Esophagus muscularis mucosa (tissue), 4 donors: ENCODE data around the gene LARP4B. TPM values are rescaled to one million over a fixed set of nuclear protein-coding genes. Genes with fewer than 3 reads are reported as not detected.

Source experiments
- DNase-seq: peaks from one replicate; pipeline ENCODE4 v3.0.0-alpha.2; 2017; ENCODE audit errors: extremely low spot score
- H3K27ac ChIP-seq, 4 donors: fragments of 200-600 bp; sonication (generic); replicated peaks in 1 of 4; 1 replicate in 3 of 4; 2 replicates in 1 of 4; pipeline ENCODE4 v1.5.1; 2016 to 2019; ENCODE audit warnings: mild to moderate bottlenecking in 1 of 4
- H3K27me3 ChIP-seq, 4 donors: fragments of 200-600 bp; sonication (generic); one replicate each; pipeline versions ENCODE4 v1.5.1 to v1.6.0; 2016 to 2019
- H3K36me3 ChIP-seq, 4 donors: fragments of 200-600 bp; sonication (generic); one replicate each; pipeline ENCODE4 v1.5.1; 2016 to 2019
- H3K4me1 ChIP-seq, 4 donors: fragments of 200-600 bp; sonication (generic); one replicate each; pipeline ENCODE4 v1.5.1; 2016 to 2019
- H3K4me3 ChIP-seq, 4 donors: fragments of 200-600 bp; sonication (generic); 1 replicate in 2 of 4; 2 replicates in 2 of 4; pipeline ENCODE4 v1.5.1; 2016 to 2019; ENCODE audit warnings: mild to moderate bottlenecking in 4 of 4, moderate library complexity in 1 of 4
- H3K9me3 ChIP-seq, 4 donors: fragments of 200-600 bp; sonication (generic); 1 replicate in 3 of 4; 2 replicates in 1 of 4; pipeline ENCODE4 v1.5.1; 2016 to 2019
- EP300 ChIP-seq: sonication (generic); formaldehyde crosslinking; IDR thresholded peaks from one replicate; pipeline ENCODE4 v1.6.1; 2017; ENCODE audit warnings: antibody characterized with exemption
- POLR2A ChIP-seq: fragments of 450-650 bp; IDR thresholded peaks from one replicate; pipeline ENCODE4 v1.6.1; 2017; ENCODE audit warnings: antibody characterized with exemption, moderate library complexity, mild to moderate bottlenecking, low read depth
- POLR2AphosphoS5 ChIP-seq, 2 donors: sonication (generic); formaldehyde crosslinking; IDR thresholded peaks; one replicate each; pipeline ENCODE4 v1.6.1; 2017; ENCODE audit warnings: antibody characterized with exemption in 2 of 2
- WGBS: methylation state at CpG from one replicate; pipeline ENCODE4 v1.1.5; 2018; 5-methylcytosine and 5-hydroxymethylcytosine counted together
- intact Hi-C: fragments of 100-400 bp; cut with DNase I; formaldehyde crosslinking; loops from one replicate; pipeline ENCODE4 v1.15.1; 2023
- total RNA-seq, 4 donors: library from RNA; depleted of rRNA; stranded (reverse); fragments of >200 nt; gene quantifications; one replicate each; pipeline versions ENCODE4 v1.1.0 to v1.2.1, GENCODE V29; 2016
- TF ChIP-seq, protein P1 (sequence below), 3 experiments: fragments of 200-600 bp in 2 of 3; fragments of 450-650 bp in 1 of 3; sonication (generic) in 2 of 3; IDR thresholded peaks; one replicate each; pipeline ENCODE4 v1.5.1; 2017 to 2019; ENCODE audit warnings: antibody characterized with exemption in 3 of 3, mild to moderate bottlenecking in 2 of 3, moderate library complexity in 1 of 3

The LARP4B gene
- total RNA-seq, 4 donors from 2014 or later: 35.6 to 43.1 (median 38.2) TPM

DNA sequence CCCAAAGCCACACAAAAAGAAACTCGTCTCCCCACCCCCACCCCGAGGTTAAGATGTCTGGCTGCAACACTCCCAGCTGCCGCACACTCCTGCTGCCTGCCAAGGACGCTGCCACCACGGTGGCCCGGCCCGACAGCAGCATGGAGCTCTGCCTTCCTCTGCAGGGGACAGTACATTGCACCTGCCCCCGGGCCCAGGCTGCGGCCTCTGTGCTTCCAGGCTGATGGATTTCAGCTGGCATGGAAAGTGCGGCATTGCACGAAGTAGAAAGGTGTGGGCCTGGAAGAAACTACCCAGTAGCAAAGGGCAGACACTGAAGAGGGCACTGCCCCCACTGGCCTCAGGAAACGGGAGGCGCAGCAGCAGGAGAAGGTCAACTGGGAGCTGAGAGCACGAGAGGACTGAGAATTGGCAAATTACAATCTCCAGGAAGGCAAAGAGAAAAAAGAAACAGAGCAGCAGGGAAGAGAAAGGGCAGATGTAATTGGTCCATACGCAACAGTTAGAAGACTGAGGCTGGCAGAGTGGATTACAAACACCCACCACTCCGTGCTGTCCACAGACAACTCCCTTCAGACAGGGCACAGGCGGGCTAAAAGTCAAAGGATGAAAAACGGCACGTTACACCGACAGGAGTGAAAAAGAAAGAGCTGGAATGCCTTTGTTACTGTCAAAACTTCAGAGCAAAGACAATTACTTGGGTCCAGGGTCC is 124.9 kb downstream of the LARP4B start:
- WGBS: 76% methylated on average over 14 of the region's 20 CpGs
- Histone ChIP-seq H3K4me3 (no peak overlapping the region), H3K27me3 (no peaks in the 10 kb centered on the region), H3K27ac (no peak overlapping the region), H3K9me3 (no peaks in the 10 kb centered on the region), H3K36me3 (peaks cover 18 to 61% (median 41%) of the 10 kb centered on the region in 4 donors), H3K4me1 (peaks cover 0 to 13% (median 9%) of the 10 kb centered on the region in 4 donors)
- intact Hi-C loops: no loop called here
- TF ChIP-seq EP300 (no peak), POLR2AphosphoS5 (IDR thresholded peaks at IDR 0.05) (no peak)
- DNase-seq: no peak

DNA sequence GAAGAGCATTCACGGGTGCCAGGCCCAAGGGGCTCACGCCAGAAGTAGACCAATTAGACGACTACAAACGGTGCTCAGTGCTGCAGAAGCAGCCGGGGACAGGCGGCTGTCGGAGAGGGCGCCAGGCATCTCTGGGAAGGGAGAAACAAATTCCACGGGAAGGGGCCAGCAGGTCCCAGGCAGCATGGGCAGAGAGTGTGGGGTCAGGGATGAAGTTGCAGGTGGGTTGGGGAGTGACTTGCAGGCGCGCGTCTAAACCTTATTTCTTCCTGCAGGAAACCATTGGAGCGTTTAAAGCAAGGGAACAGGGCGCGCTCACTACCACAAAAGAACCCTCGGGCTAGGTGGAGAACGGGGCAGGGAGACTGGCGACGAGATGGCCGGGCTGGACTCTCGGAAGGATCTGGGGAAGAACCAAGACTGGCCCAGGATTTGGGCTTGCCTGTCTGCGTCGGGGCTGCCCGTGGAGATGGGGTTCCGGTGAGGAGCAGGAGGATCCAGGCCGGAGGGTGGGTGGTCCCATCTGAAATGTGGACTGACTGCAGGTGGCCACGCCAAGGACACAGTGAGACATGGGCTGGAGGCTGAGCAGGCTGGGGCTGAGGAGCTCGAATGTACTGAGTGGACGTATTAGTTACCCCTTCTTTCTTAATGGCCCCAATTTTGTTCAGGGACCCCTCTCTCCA is 125.7 kb downstream of the LARP4B start:
- Histone ChIP-seq H3K27me3 (no peaks in the 10 kb centered on the region), H3K9me3 (no peaks in the 10 kb centered on the region), H3K27ac (no peak overlapping the region), H3K4me1 (peaks cover 0 to 13% (median 9%) of the 10 kb centered on the region in 4 donors), H3K4me3 (no peak overlapping the region), H3K36me3 (peaks cover 18 to 52% (median 39%) of the 10 kb centered on the region in 4 donors)
- intact Hi-C loops: no loop called here
- TF ChIP-seq EP300: no peak
- TF ChIP-seq POLR2AphosphoS5 (IDR thresholded peaks at IDR 0.05): no peak
- TF ChIP-seq, protein P1, sequence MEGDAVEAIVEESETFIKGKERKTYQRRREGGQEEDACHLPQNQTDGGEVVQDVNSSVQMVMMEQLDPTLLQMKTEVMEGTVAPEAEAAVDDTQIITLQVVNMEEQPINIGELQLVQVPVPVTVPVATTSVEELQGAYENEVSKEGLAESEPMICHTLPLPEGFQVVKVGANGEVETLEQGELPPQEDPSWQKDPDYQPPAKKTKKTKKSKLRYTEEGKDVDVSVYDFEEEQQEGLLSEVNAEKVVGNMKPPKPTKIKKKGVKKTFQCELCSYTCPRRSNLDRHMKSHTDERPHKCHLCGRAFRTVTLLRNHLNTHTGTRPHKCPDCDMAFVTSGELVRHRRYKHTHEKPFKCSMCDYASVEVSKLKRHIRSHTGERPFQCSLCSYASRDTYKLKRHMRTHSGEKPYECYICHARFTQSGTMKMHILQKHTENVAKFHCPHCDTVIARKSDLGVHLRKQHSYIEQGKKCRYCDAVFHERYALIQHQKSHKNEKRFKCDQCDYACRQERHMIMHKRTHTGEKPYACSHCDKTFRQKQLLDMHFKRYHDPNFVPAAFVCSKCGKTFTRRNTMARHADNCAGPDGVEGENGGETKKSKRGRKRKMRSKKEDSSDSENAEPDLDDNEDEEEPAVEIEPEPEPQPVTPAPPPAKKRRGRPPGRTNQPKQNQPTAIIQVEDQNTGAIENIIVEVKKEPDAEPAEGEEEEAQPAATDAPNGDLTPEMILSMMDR (IDR thresholded peaks at IDR 0.05): no peak
- TF ChIP-seq POLR2A: no peak
- 90% methylated on average over 27 of the region's 29 CpGs for WGBS
- DNase-seq: no peak

DNA sequence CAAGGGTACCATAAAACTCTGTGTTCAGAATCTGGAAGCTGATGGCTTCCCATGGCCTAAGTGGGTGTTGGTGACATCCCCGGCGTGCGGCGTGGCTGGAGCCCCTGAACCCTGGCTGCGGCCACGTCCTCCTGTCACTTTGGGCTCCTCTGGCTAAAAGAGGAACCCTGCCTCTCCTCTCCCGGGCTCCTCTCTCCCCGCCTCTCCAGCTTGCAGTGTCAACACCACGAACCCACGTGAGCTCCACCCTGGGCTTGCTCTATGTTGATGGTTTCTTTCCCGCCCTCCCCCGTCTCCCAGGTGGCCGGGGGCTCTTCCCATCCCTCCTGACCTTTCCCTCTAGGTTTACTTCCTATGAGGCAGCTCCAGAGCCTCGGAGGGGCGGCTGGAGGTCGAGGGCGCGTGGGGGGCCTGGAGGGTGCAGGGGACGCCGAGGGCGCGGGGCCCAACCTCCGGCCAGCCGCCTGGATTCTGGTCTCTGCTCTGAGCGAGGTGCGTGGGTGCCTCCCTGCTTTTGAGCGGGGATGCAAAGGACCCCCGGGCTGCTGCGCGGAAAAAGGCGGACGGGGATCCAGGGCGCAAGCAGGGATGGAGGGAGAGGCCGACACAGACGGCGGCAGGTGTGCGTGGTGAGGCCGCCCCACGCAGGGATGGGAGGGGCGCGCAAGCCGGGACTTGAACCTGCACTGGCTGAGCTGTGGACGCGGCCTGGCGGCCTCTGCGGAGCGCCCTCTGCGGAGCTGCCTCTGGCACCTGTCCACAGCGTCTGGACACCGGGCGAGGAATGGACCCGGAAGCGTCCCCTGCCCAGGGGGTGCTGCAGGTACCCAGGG is 126.5 kb downstream of the LARP4B start:
- Histone ChIP-seq H3K36me3 (peaks cover 18 to 46% (median 34%) of the 10 kb centered on the region in 4 donors), H3K27me3 (no peaks in the 10 kb centered on the region), H3K27ac (no peak overlapping the region), H3K9me3 (no peaks in the 10 kb centered on the region), H3K4me1 (peaks cover 0 to 13% (median 9%) of the 10 kb centered on the region in 4 donors), H3K4me3 (no peak overlapping the region)
- 91% methylated on average over 28 of the region's 53 CpGs for WGBS
- intact Hi-C loops: no loop called here
- no peak for DNase-seq
- TF ChIP-seq, protein P1 (IDR thresholded peaks at IDR 0.05): no peak
- no peak for TF ChIP-seq POLR2A
- no peak for TF ChIP-seq POLR2AphosphoS5 (IDR thresholded peaks at IDR 0.05)
- no peak for TF ChIP-seq EP300

DNA sequence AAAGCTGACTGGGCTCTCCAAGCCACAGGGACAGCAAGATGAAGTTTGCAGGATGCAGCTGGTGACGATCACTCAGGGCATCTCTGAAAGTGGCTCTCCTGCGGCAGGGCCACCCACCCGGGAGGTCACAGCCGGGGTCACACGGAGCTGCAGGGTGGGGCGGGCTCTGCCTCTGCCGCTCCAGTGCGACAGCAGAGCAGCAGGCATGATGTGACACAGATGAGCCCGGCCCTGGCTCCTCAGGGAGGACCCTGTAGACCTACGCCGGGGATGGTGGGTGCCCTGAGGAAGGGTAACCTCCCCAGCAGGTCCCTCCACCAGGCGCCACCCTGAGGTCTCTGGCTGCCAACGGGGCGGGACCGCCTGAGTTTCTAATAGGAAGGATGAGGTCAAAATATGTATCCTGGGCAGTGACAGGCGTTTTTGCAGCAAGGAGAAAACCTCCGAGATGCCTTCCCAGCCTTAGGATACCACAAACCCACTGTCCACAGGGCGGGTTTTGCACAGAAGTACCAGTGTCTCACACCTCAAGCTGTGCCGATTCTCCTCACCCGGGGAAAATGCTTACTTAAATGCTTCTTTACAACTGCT is 127.2 kb downstream of the LARP4B start:
- Histone ChIP-seq H3K4me3 (no peak overlapping the region), H3K4me1 (peaks cover 0 to 13% (median 9%) of the 10 kb centered on the region in 4 donors), H3K36me3 (peaks cover 13 to 39% (median 30%) of the 10 kb centered on the region in 4 donors), H3K27me3 (no peaks in the 10 kb centered on the region), H3K9me3 (no peaks in the 10 kb centered on the region), H3K27ac (no peak overlapping the region)
- TF ChIP-seq, protein P1 (IDR thresholded peaks at IDR 0.05): no peak
- TF ChIP-seq POLR2AphosphoS5 (IDR thresholded peaks at IDR 0.05): no peak
- no peak for TF ChIP-seq EP300
- no peak for TF ChIP-seq POLR2A
- no peak for DNase-seq
- WGBS: 49% methylated on average over 15 of the region's 20 CpGs
- intact Hi-C loops: no loop called here
